Fibroblast of skin of abdomen (primary cell): Measurements from ENCODE around the gene OR2T5. TPM values are rescaled to one million over a fixed set of nuclear protein-coding genes. Genes with fewer than 3 reads are reported as not detected.
"Not testable (repeated sequence)": the region's sequence is repeated elsewhere in the genome, so short reads cannot be mapped to it uniquely, and the experiment has no call there.

Experiments
- DNase-seq: peaks from one replicate; pipeline ENCODE4 v3.0.0-alpha.2; 2013
- polyA plus RNA-seq, 2 experiments: library from polyadenylated mRNA; unstranded; fragments of 120-200 nt; gene quantifications; one replicate each; pipeline ENCODE4 v1.2.1, GENCODE V29; 2013; ENCODE audit not compliant: insufficient read length in 2 of 2

OR2T5 gene
- not detected for polyA plus RNA-seq (2013, experiment 1 of 2; ENCODE audit: insufficient read length)
- not detected for polyA plus RNA-seq (2013, experiment 2 of 2; ENCODE audit: insufficient read length)

GRCh38 chr1:248488289-248488688 is at the start of gene OR2T5:
Gene OR2T5 (plus strand): TSS chr1:248488589. CDS start chr1:248488589, 0 bp downstream.
- DNase-seq = not testable (repeated sequence)

- not testable (repeated sequence) for DNase-seq
Measured at GRCh38 chr1:248438668-248439067, 49.7 kb upstream of the OR2T5 start.

- DNase-seq = not testable (repeated sequence)
Measured at GRCh38 chr1:248439283-248439682, 49.1 kb upstream of the OR2T5 start.

- DNase-seq = not testable (repeated sequence)
Measured at GRCh38 chr1:248442500-248443277, 45.7 kb upstream of the OR2T5 start.

- DNase-seq = not testable (repeated sequence)
Measured at GRCh38 chr1:248444603-248445002, 43.8 kb upstream of the OR2T5 start.

GRCh38 chr1:248445399-248445798 is 43.0 kb upstream of the OR2T5 start, which contains the start of gene OR2T2:
Gene OR2T2 (plus strand): TSS chr1:248445637. CDS start chr1:248452798, 7,161 bp downstream.
- DNase-seq = not testable (repeated sequence)

- not testable (repeated sequence) for DNase-seq
Measured at GRCh38 chr1:248448409-248449074, 39.8 kb upstream of the OR2T5 start.

GRCh38 chr1:248449821-248450465 is 38.4 kb upstream of the OR2T5 start:
- not testable (repeated sequence) for DNase-seq

- not testable (repeated sequence) for DNase-seq
Measured at GRCh38 chr1:248450466-248451145, 37.8 kb upstream of the OR2T5 start.

GRCh38 chr1:248453619-248454018 is 34.8 kb upstream of the OR2T5 start:
- not testable (repeated sequence) for DNase-seq

- not testable (repeated sequence) for DNase-seq
Measured at GRCh38 chr1:248455045-248455444, 33.3 kb upstream of the OR2T5 start.

- not testable (repeated sequence) for DNase-seq
Measured at GRCh38 chr1:248456635-248457034, 31.8 kb upstream of the OR2T5 start.

- DNase-seq = not testable (repeated sequence)
Measured at GRCh38 chr1:248459117-248459516, 29.3 kb upstream of the OR2T5 start.

GRCh38 chr1:248471154-248471553 is 17.2 kb upstream of the OR2T5 start:
- no peak for DNase-seq

- DNase-seq = not testable (repeated sequence)
Measured at GRCh38 chr1:248472111-248472510, 16.3 kb upstream of the OR2T5 start.

- not testable (repeated sequence) for DNase-seq
Measured at GRCh38 chr1:248473051-248473450, 15.3 kb upstream of the OR2T5 start, which contains the start of gene OR2T3. Gene OR2T3 (plus strand): TSS chr1:248473351. CDS start chr1:248473351, 0 bp downstream.

GRCh38 chr1:248475660-248476059 is 12.7 kb upstream of the OR2T5 start:
- not testable (repeated sequence) for DNase-seq

GRCh38 chr1:248481686-248482579 is 6.5 kb upstream of the OR2T5 start:
- not testable (repeated sequence) for DNase-seq

GRCh38 chr1:248496661-248497060 is 8.3 kb downstream of the OR2T5 start:
- DNase-seq = not testable (repeated sequence)

- not testable (repeated sequence) for DNase-seq
Measured at GRCh38 chr1:248500305-248501035, 12.1 kb downstream of the OR2T5 start.
